Hepatocyte (in vitro differentiated cells): ENCODE data around the gene ANKRD52. TPM values are rescaled to one million over a fixed set of nuclear protein-coding genes. Genes with fewer than 3 reads are reported as not detected.

Experiments
- DNase-seq: peaks from one replicate; pipeline ENCODE4 v3.0.0-alpha.2; 2016; ENCODE audit warnings: low spot score
- H2AFZ ChIP-seq: fragments of 200-600 bp; sonication (generic); 2 replicates; pipeline ENCODE4 v1.6.0; 2016; ENCODE audit warnings: antibody characterized with exemption, mild to moderate bottlenecking
- H3K27ac ChIP-seq: fragments of 200-600 bp; sonication (generic); 2 replicates; pipeline ENCODE4 v1.5.1; 2016; ENCODE audit warnings: mild to moderate bottlenecking
- H3K27me3 ChIP-seq: fragments of 200-600 bp; sonication (generic); 2 replicates; pipeline ENCODE4 v1.6.1; 2016
- H3K36me3 ChIP-seq: fragments of 200-600 bp; sonication (generic); replicated peaks from 2 replicates; pipeline ENCODE4 v1.5.1; 2016; ENCODE audit warnings: low read depth; ENCODE audit not compliant: insufficient read depth
- H3K4me1 ChIP-seq: fragments of 200-600 bp; sonication (generic); 2 replicates; pipeline ENCODE4 v1.5.1; 2016; ENCODE audit warnings: mild to moderate bottlenecking, moderate library complexity; ENCODE audit not compliant: insufficient read depth
- H3K4me2 ChIP-seq: fragments of 200-600 bp; sonication (generic); 2 replicates; pipeline ENCODE4 v1.6.0; 2016
- H3K4me3 ChIP-seq: fragments of 200-600 bp; sonication (generic); 2 replicates; pipeline ENCODE4 v1.5.1; 2016; ENCODE audit warnings: mild to moderate bottlenecking
- H3K79me2 ChIP-seq: fragments of 200-600 bp; sonication (generic); 2 replicates; pipeline ENCODE4 v1.6.0; 2017; ENCODE audit warnings: mild to moderate bottlenecking
- H3K9me2 ChIP-seq: fragments of 200-600 bp; sonication (generic); replicated peaks from 2 replicates; pipeline ENCODE4 v1.6.0; 2017; ENCODE audit warnings: mild to moderate bottlenecking; ENCODE audit not compliant: insufficient read depth
- H3K9me3 ChIP-seq: fragments of 200-600 bp; sonication (generic); 2 replicates; pipeline ENCODE4 v1.5.1; 2016; ENCODE audit warnings: low read depth, mild to moderate bottlenecking
- H4K20me1 ChIP-seq: fragments of 200-600 bp; sonication (generic); 2 replicates; pipeline ENCODE4 v1.6.0; 2016; ENCODE audit warnings: mild to moderate bottlenecking; ENCODE audit not compliant: insufficient read depth, poor library complexity, severe bottlenecking
- CTCF ChIP-seq: fragments of 200-600 bp; sonication (generic); IDR thresholded peaks from 2 replicates; pipeline ENCODE4 v1.5.1; 2016; ENCODE audit warnings: antibody characterized with exemption, mild to moderate bottlenecking; ENCODE audit not compliant: poor library complexity
- EZH2 ChIP-seq: fragments of 200-600 bp; sonication (generic); IDR thresholded peaks from 2 replicates; pipeline ENCODE4 v1.6.1; 2016; ENCODE audit warnings: antibody characterized with exemption, mild to moderate bottlenecking, borderline replicate concordance
- EZH2phosphoT487 ChIP-seq: fragments of 200-600 bp; sonication (generic); IDR thresholded peaks from one replicate; pipeline ENCODE4 v1.6.1; 2018; ENCODE audit warnings: antibody characterized with exemption, mild to moderate bottlenecking, low read depth, moderate library complexity; ENCODE audit not compliant: unreplicated experiment, severe bottlenecking
- WGBS: methylation state at CpG from one replicate; pipeline ENCODE4 v1.1.6; 2016; ENCODE audit warnings: low lambda C conversion rate; ENCODE audit errors: missing lambda C conversion rate; 5-methylcytosine and 5-hydroxymethylcytosine counted together
- polyA plus RNA-seq: library from polyadenylated mRNA; unstranded; fragments of >200 nt; fragmentation: Nextera tagmentation; extraction: Ambion mirVana; gene quantifications from 2 replicates; pipeline ENCODE4 v1.2.1, GENCODE V29; 2016
- total RNA-seq: library from RNA; depleted of rRNA; stranded (reverse); fragments of >200 nt; gene quantifications from 2 replicates; pipeline ENCODE4 v1.2.3, GENCODE V29; 2014

The ANKRD52 gene
- total and polyA plus RNA-seq, 2 experiments from 2014 or later, result 23.3 to 37.2 TPM

- Histone ChIP-seq H3K4me3 (no peak overlapping the region), H3K9me2 (no peaks in the 10 kb centered on the region), H3K27ac (peak overlapping the region; percentile 96), H3K4me1 (peaks cover 22% of the 10 kb centered on the region), H3K79me2 (peaks cover 53% of the 10 kb centered on the region), H3K27me3 (no peaks in the 10 kb centered on the region), H3K36me3 (no peaks in the 10 kb centered on the region), H2AFZ (no peak overlapping the region), H4K20me1 (no peaks in the 10 kb centered on the region), H3K4me2 (peak overlapping the region; percentile 94), H3K9me3 (no peaks in the 10 kb centered on the region)
- TF ChIP-seq CTCF, result no peak
- no peak for TF ChIP-seq EZH2phosphoT487
- TF ChIP-seq EZH2, result no peak
- 96% methylated on average over 9 of the region's 9 CpGs for WGBS
- no peak for DNase-seq
These were observed 38.3 kb downstream of the ANKRD52 start for GRCh38 chr12:56219840-56220239.

GRCh38 chr12:56216461-56216860, 41.7 kb downstream of the ANKRD52 start:
- H3K4me1 ChIP-seq, result peaks cover 10% of the 10 kb centered on the region
- DNase-seq, result no peak
- TF ChIP-seq CTCF (no peak), EZH2phosphoT487 (no peak), EZH2 (no peak)
- H2AFZ ChIP-seq, result no peak overlapping the region
- H4K20me1 ChIP-seq, result no peaks in the 10 kb centered on the region
- H3K9me2 ChIP-seq, result no peaks in the 10 kb centered on the region
- H3K9me3 ChIP-seq, result no peaks in the 10 kb centered on the region
- no peak overlapping the region for H3K4me2 ChIP-seq
- no peak overlapping the region for H3K4me3 ChIP-seq
- no peaks in the 10 kb centered on the region for H3K36me3 ChIP-seq
- H3K79me2 ChIP-seq, result peaks cover 54% of the 10 kb centered on the region
- 95% methylated on average over 3 of the region's 3 CpGs for WGBS
- H3K27ac ChIP-seq, result no peak overlapping the region
- no peaks in the 10 kb centered on the region for H3K27me3 ChIP-seq

GRCh38 chr12:56213878-56214277, 44.3 kb downstream of the ANKRD52 start:
- peaks cover 4% of the 10 kb centered on the region for H3K36me3 ChIP-seq

More at GRCh38 chr12:56213878-56214277, 44.3 kb downstream of the ANKRD52 start:
- TF ChIP-seq CTCF (no peak), EZH2 (no peak), EZH2phosphoT487 (no peak)
- Histone ChIP-seq H3K27me3 (no peaks in the 10 kb centered on the region), H3K27ac (no peak overlapping the region), H3K4me1 (no peaks in the 10 kb centered on the region), H3K4me3 (no peak overlapping the region), H3K9me2 (no peaks in the 10 kb centered on the region), H3K9me3 (no peaks in the 10 kb centered on the region), H4K20me1 (no peaks in the 10 kb centered on the region), H2AFZ (no peak overlapping the region), H3K79me2 (peaks cover 34% of the 10 kb centered on the region), H3K4me2 (no peak overlapping the region)
- 84% methylated on average over 5 of the region's 5 CpGs for WGBS
- DNase-seq, result no peak
